ENCODE measurements around the gene CSGALNACT2.

DNA sequence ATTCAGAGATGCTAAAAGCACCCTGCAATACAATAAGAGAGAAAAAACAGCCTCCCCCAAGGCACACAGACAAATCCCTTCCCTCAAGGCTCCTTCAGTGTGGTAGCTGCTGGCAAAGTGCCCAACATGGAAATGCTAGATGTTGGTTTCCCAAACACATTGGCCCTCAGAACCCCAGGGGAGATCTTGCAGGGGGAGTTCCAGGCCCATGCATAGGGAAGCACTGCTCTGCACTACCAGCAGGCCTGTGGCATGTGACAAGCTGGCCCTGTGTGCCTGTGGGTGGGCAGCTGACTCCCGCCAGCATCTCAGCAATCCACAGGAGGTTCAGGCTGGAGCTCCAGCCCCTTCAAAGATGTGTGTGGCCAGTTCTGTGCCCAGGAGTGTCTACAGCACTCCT is 16.8 kb upstream of the CSGALNACT2 start:
- TF ChIP-seq, protein P1, sequence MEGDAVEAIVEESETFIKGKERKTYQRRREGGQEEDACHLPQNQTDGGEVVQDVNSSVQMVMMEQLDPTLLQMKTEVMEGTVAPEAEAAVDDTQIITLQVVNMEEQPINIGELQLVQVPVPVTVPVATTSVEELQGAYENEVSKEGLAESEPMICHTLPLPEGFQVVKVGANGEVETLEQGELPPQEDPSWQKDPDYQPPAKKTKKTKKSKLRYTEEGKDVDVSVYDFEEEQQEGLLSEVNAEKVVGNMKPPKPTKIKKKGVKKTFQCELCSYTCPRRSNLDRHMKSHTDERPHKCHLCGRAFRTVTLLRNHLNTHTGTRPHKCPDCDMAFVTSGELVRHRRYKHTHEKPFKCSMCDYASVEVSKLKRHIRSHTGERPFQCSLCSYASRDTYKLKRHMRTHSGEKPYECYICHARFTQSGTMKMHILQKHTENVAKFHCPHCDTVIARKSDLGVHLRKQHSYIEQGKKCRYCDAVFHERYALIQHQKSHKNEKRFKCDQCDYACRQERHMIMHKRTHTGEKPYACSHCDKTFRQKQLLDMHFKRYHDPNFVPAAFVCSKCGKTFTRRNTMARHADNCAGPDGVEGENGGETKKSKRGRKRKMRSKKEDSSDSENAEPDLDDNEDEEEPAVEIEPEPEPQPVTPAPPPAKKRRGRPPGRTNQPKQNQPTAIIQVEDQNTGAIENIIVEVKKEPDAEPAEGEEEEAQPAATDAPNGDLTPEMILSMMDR (conservative IDR thresholded peaks at IDR 0.05; ENCODE audit: low read length) = no peak
- no peak for TF ChIP-seq EZH2phosphoT487 (IDR thresholded peaks at IDR 0.05; ENCODE audit: borderline replicate concordance, low read depth, low read length)
